Mucosa of gallbladder (tissue), 1 donor: ENCODE results near the gene EPHA1. TPM values are rescaled to one million over a fixed set of nuclear protein-coding genes. Genes with fewer than 3 reads are reported as not detected.

Source experiments
- DNase-seq: peaks from one replicate; pipeline ENCODE4 v3.0.0-alpha.2; 2020; ENCODE audit warnings: low spot score
- total RNA-seq: library from RNA; stranded (reverse); gene quantifications from one replicate; pipeline ENCODE4 v1.2.1, GENCODE V29; 2021
- donor health status: DM: no; HTN: no; CAD: no.

Gene EPHA1
- total RNA-seq, 1 donor from 2014 or later = 38.0 TPM

DNA sequence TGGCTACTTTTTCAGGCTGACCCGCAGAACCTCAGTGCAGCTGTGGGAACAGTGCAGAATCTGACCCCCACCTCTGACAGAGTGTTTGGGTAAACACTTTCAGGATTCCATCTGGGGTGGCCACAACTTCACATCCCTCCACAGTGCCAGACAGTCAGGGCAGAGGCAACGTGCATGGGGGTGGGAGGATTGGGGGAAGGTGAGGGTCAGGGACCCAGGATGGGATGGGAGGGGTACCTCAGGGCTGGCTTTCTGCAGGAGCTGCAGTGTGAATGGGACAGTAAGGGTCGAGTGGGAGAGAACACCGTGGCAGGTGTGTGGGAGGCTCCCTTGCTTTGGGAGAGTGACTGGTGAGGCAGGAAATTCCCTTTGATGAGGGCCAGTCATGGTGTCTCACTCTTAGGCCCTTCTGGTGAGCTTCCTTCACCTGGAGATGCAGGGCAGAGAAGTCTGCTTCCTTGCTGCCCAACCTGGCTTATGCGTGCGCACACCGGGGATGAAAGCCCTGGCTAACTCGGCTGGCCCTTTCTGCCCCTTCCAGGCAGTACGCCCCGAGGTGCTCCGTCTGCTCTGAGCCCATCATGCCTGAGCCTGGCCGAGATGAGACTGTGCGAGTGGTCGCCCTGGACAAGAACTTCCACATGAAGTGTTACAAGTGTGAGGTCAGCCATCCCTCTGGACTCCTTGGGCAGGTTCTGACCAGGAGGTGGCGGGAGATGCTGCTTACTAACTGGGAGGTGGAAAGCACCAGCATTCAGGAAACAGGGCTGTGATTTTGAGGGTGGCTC is 19.1 kb downstream of the EPHA1 start:
- DNase-seq = no peak

- DNase-seq = no peak
Measured at GRCh38 chr7:143388491-143389101, 20.1 kb downstream of the EPHA1 start.

- no peak for DNase-seq
Measured at GRCh38 chr7:143388051-143388450, 20.6 kb downstream of the EPHA1 start.

GRCh38 chr7:143387156-143387975 is 21.3 kb downstream of the EPHA1 start:
- DNase-seq = no peak

GRCh38 chr7:143385891-143386781 is 22.5 kb downstream of the EPHA1 start:
- peak; percentile 62 for DNase-seq

DNA sequence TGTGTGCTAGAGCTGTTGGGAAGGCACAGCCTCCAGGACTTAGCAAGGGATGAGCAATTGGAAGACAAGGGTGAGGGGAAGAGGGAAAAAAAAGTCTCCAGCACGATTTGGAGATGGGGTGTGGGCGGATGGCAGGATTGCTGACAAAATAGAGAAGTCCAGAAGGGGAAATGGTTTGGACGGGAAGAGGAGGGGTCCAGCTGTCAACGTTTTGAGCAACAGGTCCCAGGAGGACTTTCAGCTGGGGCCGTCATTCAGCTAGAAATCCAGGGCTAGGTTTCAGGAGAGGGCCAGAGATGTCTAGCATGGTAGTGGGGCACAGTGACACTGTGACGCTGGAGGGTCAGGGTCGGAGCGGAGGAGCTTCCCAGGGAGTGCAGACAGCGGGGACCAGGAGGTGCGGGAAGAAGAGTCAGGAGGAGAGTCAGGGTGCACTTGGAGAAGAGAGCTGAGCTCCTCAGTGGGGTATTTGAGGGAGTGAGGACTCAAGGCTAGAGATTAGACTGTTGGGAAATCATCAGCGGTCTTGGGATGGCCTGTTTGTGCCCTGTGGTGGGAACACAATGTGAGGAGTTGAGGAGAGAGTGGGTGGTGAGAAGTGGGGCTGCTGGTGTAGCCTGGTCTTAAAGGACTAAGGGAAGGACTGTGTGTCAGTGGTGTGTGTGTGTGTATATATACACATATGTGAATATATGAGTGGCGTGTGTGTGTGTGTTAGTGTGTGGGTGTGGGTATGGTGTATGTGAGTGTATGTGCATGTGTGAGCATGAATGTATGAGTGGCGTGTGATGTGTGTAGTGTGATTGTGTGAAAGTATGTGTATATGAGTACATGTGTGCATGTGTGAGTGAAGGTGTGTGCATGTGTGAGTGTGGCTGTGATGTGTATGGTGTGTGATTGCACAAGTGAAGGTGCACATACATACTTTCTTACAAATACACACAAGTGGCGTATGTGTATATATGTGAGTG is 23.7 kb downstream of the EPHA1 start:
- DNase-seq = no peak

DNA sequence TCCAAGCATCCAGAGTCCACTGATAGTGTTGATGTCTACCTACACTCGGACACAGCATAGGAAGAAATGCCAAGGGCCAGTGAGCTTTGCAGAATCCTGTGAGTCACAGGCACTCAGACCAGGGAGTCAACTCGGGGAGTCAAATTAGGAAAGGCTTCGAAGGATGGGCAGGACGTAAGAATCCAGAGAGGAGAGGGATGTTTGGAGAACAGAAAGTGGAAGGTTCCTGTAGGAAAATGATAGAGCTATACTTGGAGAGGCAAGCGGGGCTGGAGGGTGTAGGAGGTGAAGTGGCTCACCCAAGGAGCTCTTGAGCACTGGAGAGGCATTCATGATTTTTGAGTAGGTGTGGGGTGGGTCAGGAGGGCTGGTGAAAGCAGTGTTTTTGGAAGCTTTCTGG is 24.5 kb downstream of the EPHA1 start:
- DNase-seq = no peak

DNA sequence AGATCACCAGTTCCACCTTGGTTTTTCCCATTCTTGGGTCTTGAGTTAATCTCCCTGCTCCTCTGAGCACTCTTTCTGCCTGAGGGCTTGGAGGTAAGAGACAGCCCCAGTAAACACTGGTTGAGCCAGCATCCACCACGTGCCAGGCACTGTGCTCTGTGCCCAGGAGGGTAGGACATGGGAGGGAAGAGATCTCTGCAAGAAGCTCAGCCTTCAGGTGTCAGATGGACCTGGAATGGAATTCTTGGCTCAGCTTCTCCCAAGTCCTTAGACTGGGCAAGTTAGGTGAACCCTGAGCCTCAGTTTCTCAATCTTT is 25.1 kb downstream of the EPHA1 start:
- no peak for DNase-seq

DNA sequence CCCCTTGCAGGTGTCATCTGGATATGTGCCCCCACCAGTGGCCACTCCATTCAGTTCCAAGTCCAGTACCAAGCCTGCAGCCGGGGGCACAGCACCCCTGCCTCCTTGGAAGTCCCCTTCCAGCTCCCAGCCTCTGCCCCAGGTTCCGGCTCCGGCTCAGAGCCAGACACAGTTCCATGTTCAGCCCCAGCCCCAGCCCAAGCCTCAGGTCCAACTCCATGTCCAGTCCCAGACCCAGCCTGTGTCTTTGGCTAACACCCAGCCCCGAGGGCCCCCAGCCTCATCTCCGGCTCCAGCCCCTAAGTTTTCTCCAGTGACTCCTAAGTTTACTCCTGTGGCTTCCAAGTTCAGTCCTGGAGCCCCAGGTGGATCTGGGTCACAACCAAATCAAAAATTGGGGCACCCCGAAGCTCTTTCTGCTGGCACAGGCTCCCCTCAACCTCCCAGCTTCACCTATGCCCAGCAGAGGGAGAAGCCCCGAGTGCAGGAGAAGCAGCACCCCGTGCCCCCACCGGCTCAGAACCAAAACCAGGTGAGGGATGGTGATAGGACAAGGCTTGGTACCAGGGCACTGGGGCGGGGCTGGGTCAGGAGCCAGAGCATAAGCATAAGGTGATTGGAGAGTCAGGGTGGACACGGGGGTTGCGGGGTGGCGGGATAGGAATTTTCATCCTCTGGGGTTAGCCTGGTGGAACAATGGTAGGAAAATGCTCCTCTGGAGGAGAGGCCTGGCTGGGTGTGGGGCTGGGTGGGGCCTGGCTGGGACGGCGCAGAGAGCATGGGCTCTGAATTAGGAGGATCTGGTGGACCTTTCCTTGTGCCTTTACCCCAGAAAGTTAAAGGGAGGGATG is 25.6 kb downstream of the EPHA1 start:
- no peak for DNase-seq

DNA sequence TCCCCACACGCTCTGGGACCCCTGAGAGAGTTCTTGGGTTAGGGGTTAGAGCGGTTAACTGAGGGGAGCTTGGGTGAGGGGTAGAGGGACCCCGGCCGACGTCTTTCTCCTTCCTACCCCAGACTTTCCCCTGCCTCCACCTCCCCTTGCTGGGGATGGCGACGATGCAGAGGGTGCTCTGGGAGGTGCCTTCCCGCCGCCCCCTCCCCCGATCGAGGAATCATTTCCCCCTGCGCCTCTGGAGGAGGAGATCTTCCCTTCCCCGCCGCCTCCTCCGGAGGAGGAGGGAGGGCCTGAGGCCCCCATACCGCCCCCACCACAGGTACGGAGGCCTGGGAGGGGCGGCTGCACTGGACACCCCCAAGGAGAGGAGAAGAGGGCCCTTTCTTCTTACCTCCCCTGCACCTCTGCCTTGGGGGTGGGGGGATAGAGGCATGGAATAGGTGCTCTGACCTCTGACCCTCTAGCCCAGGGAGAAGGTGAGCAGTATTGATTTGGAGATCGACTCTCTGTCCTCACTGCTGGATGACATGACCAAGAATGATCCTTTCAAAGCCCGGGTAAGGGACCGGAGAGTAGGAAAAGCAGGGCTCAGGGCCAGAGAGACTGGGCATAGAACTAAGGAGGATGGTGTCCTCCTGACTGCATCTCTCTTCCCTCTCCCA is 26.4 kb downstream of the EPHA1 start:
- no peak for DNase-seq

DNA sequence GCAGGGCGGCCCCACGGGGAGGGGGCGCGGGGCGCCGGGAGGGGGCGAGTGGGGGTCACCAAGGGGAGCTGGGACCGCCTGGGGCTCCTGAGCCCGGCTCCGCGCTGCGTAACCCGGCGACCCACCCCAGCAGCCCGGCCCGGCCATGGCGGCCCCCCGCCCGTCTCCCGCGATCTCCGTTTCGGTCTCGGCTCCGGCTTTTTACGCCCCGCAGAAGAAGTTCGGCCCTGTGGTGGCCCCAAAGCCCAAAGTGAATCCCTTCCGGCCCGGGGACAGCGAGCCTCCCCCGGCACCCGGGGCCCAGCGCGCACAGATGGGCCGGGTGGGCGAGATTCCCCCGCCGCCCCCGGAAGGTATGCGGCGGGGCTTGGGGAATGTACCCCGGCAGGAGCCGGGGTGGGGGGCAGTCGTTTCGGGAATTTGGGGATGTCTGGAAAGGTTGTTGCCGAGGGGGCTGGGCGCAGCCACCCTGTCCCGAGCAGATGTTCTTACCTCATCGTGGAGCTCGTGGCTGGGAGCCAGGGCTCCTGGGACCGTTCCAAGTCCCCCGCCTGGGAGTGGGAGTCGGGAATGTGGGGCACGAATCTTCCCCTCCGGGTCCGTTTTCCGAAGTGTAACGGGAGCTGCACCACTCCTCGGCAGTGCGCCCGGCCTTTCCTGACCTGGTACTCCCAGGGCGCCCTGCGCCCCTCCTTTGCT is 27.1 kb downstream of the EPHA1 start:
- peak; percentile 72 for DNase-seq

- DNase-seq = peak; percentile 95
Measured at GRCh38 chr7:143380646-143381426, 27.8 kb downstream of the EPHA1 start, which contains the start of gene ZYX. TSS of gene ZYX (plus strand) at chr7:143381345. CDS start at chr7:143381572, 227 bp downstream.

DNA sequence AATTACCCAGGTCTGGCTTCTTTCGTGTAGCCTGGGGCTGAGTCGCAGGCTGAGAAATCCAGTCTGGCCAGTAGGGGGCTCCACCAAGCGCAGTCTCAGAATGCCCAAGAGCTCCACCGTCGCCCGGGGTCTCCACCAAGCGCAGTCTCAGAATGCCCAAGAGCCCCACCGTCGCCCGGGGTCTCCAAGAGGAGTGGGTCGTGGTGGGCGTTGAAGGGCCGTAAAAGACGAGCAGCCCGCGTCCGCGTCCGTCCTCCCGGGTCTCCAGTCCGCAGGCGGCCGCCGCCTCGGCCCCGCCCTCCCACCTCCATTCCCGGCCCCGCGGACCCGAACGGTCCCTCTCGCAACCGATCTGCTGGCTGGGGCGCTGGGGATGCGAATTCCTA is 28.4 kb downstream of the EPHA1 start:
- DNase-seq = peak; percentile 91

DNA sequence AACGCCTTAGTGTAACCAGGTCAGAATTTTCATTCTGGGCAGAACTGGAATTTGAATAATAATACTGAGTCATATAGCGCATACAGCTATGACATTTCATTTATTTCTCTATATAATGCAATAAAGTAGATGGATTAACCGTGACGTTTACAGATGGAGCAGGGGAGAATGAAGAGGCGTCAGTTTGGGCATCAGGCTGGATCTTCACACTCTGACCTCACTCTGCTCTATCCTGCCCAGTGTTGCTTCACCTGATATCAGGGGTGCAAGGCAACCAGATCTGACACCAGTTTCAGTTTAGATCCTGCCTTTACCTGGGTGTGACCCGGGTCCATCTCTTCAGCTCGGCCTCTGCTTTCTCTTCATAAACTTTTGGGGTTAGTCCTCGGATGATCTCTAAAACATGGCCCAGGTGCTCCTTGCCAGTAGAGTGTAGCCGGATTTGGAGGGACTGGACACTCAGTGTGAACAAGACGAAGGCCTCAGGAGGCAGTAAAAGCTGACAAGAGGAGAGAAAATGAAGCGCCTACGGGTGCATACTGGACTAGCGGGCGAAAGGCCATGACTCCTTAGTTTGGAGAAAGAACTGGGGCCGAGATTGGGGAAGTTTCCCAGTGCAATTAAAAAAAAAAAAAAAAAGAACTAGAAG is 28.9 kb downstream of the EPHA1 start:
- no peak for DNase-seq

GRCh38 chr7:143376396-143376795 is 32.3 kb downstream of the EPHA1 start:
- no peak for DNase-seq

DNA sequence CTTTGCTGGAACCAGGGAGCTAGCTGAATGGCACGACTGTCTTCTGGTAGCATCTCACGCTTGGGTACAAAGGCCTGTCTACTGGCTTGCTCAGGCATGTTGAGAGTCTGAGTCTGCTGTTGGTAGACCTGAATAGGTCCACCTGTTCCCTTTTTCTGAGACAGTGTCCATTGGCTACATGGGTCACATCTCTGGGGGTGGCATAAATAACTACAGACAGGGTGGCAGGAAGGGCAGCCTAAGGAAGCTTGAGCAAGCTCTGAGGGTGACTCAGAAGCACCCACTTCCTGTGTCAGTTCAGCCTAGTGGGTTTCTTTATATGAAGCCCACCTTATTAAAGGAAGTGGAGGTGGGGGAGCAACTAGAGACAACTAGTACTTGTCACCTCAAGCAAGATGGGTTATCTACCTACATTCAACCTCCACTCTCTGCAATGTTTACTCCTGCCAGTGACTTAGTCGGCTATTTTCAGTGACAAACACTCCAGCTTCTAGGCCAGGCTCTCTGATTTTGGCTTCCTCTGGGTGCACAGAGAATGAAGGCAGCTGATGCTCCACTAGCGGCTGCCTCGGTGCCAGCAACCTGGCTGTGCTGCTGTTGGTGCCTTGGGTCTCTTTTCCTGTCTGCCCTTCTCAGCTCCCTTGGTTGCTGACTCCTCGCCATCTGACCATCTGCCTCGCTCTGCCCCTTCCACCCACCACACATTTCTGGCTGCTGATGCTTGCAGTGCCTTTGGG is 33.2 kb downstream of the EPHA1 start:
- no peak for DNase-seq
